ENCODE measurements around the gene SEZ6L.
"Not testable (repeated sequence)": the region's sequence is repeated elsewhere in the genome, so short reads cannot be mapped to it uniquely, and the experiment has no call there.

SEZ6L gene

DNA sequence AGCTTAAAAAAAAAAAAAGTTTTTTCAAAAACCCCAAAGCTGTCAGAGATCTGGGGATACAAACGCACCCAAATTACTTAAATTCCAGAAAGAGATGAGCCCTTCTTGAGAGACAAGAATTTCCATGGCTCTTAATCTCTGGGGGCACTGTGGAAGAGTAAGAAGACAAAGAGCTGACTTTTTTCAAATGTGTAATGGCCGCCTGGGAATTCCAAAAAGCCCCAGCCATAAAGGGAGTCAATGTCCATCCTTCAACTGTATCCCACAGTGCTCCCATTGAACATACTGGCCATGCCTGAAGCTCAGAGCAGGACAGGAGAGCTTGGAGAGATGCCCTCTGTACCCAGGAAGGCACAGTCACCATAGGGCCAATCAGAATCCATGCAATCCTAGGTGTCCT, 222.4 kb downstream of the SEZ6L start:
- DNase-seq, result no peak

DNA sequence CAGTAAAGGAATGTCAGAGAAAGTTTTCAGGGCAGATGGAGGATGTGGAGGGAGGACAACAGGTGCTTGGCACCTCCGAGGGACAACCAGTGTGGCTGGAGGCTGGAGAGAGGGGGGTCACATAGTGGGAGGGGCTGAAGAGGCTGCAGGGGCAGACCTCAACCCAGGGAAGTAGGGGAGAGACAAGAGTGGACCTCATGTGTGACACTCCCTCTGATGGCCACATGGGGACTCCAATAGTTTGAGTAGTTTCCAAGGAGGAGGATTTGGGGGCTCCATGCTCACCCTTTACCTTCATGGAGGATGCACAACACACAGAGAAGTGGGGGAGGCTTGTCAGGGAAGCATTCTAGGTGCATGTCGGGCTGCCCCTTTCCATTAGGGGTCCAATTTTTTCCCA, 224.7 kb downstream of the SEZ6L start:
- DNase-seq, result no peak

DNA sequence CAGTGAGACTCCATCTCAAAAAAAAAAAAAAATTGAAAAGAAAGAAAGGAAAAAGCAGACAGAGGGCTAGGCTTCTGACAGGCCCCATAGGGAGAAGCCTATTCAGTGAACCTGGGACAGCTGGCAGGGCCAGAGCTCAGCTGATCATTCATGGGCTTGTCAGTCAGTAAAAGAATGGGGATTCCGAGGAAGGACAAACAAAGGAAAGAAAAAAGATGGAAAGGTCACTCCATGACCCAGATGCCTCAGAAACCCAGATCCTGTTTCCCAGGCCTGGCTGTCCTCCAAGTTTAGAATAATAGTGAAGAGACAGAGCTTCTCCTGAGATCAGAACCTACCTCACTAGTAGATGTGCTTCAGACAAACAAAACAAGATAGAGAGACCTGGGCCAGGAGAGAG, 225.5 kb downstream of the SEZ6L start:
- no peak for DNase-seq

DNA sequence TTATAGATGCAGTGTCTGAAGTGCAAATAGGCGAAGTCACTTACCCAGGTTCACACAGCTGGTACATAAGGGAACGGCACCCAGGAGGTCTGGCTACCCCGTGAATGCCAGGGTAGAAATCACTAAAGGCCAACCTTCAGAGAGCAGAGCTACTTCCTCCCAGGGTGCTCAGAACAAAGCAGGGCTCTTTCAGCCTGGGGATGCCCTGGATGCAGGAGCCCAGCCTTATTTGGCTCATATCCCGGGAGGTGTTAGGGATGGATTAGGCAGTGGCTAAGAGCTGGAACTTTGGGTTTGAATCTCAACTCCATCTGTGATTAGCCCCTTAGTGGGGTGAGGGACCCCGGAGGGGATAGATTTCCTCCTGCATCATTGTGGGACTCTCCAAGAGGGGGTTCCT, 226.7 kb downstream of the SEZ6L start:
- DNase-seq, result no peak

DNA sequence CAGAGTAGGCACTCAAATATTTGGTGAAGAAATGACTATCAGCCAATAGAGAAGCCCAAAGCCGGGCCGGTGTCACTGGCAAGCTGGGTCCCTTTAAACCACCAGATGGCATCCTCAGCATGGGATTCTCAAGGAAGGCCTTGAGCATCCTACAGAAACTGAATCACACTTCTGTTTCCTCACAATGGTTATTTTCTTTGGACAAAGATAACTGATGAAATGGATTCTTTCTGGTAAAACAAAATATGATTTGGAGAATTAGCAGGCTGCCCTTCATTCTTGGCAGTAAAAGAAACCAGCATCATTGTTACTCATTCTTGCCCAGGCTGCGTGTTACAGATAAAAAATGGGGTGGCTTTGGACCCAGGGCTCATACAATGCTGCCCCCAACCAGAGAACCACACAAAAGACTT, 229.5 kb downstream of the SEZ6L start:
- DNase-seq, result peak; percentile 30 to 45

DNA sequence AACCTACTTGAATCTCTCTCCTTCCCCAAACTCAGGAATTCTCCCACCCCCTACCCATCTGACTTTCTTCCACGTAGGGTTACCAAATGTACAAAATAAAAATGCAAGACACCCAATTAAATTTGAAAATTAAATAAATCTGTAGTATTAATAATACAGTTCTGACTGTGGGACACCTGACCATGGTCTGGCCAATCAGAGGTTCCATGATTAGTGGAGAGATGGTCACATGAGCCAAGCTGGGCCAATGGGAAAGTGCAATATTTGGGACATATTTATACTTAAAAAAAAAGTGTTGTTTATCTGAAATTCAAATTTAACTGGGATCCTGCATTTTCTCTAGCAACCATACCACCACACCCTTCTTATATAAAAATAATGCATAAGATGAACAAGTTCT, 230.0 kb downstream of the SEZ6L start:
- no peak for DNase-seq

DNA sequence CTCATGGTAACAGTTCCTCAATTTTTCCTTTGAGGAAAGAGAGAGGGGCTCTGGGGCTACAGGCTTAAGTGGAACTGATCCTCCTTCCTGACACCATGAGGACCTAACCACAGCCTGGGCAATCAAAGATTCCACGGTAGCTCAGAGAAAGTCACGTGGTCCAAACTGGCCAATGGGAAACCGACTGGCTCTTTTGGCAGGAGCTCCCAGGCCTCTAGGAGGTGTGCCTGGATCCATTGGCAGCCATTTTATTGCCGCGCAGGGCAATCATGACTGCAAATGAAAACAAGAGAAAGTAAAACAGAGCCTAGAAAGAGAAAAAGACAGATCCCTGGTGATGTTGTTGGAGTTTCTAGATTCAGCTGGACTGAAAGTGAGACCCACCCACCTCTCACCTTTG, 232.5 kb downstream of the SEZ6L start:
- no peak for DNase-seq

DNA sequence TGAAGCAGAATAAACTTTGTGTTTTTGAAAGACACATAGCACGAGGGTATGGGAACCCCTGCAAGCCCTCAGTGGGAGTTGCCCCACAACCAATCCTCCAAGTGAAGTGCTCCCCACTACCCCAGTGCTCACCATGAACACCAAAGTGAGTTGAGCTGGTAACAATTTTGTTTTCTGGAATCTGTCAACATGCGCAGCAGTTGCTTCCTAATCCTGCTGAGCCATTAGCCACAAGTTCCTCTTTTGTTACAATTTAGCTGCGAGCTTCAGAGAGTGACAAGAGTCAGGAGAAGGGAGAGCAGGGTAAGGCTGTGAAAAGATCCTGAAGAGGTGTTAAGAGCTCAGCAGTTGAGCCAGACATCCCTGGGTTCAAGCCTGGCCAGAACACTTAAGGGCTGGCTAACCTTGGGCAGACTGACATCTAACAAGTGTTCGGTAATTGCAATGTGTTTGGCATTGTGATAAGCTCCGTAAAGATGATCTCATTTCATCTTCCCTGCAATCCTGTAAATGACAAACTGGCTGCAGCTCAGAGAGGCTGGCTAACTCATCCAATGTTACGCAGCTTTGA, 235.7 kb downstream of the SEZ6L start:
- DNase-seq, result no peak

DNA sequence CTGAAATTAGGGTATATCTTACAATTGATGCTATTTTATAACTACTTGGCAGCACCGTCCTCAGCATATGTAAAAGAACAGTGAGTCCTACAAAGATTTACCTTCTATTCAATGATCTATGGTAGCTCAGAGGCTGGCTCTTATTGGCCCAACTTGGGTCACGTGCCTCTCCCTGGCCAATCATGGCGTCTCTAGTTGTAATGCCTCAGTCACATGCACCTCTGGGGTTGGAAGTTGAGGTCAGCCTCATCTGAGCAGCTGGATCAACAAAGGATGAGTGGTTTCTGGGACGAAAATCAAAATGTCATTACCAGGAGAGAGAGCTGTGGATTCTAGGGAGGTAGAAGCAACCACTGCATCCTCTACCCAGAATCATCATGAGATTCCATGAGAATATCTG, 236.9 kb downstream of the SEZ6L start:
- DNase-seq, result no peak

DNA sequence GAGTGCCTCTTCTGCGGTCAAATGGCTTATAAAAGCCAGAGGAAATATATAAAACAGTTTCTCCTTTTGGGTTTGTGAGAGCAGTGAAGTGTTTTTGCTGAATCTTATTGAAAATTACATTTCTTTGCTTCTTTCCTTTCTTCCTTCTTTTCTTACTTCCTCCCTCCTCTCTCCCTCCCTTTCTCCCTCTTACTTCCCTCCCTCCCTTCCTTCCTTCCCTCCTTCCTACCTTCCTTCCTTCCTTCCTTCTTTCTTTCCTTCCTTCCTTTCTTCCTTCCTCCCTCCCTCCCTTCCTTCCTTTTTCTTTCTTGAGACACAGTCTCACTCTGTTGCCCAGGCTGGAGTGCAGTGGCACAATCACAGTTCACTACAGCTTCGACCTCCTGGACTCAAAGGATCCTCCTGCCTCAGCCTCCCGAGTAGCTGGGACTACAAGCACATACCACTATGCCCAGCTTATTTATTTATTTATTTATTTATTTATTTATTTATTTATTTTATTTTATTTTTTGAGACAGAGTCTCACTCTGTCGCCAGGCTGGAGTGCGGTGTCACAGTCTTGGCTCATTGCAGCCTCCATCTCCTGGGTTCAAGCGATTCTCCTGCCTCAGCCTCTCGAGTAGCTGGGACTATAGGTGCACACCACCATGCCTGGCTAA, 239.4 kb downstream of the SEZ6L start:
- not testable (repeated sequence) for DNase-seq

DNA sequence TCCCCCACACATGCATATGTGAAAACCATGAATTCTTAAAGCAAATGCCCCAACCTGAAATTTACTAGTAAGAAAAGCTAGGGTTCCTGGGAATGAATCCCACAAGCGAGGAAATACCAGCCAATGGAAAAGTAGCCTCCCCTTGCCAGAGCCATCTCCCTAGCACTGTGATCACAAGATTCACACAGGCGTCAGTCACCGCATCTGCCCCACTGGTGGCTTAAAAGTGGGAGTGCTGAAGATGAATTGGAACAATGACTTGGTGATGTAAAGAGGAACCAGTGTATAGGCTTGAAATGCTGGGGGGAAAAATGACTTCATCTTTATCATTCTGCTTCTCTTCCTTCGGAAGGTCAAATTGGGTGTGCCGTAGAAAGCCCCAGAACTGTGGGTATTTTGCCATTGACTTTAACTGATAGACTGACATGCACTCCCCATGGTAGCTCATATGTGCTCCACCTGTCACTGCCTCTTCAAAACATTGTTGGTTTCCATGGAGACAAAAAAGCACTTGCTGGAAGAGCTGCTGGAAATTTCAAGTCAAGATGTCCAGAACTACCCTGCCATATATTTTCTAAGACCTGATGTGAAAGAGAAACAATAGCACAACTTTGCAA, 240.6 kb downstream of the SEZ6L start:
- no peak for DNase-seq

DNA sequence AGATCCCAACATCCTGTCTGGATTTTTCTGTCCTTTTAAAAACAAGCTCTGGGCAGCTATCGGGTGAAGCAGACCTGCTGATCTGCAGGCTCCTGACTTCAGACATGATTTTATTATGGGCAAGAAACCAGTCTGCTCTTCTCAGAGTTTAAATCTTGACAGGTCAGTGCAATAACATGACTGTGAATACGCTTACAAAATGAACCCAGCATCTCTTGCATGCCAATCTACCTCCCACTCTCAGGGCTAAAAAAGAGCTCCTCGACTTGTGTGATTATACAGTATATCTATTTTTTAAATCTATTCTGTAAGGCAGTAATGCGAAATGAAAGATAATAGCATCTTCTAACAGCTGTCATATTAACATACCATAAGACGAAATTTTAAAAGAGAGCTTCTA, 241.1 kb downstream of the SEZ6L start:
- DNase-seq, result no peak

DNA sequence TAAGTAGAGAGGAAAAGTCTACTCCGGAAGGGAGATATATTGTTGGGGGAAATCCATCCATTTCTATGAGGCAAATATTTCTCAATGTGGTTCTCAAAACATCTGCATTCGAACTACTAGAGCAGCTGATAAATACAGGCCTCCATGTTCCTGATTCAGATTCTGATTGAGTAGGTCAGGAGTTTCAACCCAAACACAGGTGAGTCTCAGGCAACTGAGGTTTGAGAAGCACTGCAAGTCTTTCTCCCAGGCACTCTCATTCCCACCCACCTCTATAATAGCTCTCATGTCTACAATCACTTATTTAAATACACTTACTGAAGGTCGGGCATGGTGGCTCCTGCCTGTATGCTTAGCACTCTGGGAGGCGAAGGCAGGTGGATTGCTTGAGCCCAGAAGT, 245.1 kb downstream of the SEZ6L start:
- DNase-seq, result no peak

DNA sequence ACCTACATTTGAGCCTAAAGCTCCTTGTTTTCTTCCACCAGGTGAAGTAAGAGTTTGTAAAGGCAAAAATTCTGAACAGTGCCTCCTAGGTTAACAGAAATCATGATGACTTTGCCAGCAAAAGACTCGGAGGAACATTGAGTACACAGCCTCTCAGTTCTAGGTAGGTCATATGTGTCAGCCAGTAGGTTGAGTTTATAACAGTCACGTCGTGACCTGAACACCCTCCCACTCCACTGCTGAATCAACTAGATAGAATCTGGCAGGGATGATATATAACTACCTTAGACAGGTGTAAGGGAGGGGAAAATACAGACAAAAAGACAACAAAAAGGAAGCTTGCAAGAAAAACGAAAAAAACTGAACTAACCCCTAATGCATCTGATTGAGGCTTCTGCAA, 247.0 kb downstream of the SEZ6L start:
- DNase-seq, result no peak

DNA sequence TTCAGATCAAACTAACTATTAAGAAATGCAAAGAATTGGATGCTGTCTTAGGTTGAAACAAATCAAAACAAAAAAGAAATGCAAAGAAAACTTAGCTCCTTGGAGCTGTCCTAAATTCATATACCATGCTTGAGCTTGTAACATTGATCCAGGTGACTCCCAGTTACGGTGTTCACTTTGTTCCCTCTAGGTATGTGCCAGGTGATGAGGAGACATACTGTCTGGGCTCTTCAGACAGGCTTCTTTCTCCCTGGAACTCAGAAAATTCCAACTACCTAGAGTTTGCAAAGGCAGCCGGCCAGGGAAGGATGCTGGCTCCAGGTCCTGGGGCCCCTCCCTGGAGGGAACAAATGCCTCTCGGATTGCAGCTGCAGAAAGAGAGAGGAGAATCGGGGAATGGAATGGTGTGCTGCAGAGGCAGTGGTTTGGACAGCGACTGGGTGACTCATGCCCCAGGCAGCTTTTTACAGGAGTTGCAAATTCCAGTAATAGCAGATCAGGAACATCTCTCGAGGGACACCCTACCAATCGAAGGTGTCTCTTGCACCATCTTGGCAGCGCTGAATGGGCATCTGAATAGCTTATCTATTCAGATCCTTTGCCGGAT, 247.5 kb downstream of the SEZ6L start:
- no peak for DNase-seq

DNA sequence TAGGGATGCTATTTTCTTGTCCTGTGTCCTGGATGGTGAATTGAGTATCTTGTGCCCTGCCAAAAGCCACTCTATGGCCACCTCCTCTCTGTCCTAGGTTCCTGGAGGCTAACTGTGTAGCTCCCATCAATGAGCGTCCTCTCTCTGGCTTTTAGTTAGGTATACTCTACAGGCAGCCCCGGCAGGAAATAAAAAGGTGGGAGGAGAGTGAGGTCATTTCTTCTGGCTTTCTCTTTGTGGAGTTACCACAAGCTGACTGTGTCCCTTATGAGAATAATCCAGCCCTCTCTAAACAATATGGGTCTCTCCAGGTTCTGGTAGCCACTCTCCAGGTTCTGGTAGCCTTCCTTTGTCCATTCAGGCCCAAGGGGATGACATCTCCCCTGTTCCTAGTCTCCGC, 248.1 kb downstream of the SEZ6L start:
- DNase-seq, result no peak

DNA sequence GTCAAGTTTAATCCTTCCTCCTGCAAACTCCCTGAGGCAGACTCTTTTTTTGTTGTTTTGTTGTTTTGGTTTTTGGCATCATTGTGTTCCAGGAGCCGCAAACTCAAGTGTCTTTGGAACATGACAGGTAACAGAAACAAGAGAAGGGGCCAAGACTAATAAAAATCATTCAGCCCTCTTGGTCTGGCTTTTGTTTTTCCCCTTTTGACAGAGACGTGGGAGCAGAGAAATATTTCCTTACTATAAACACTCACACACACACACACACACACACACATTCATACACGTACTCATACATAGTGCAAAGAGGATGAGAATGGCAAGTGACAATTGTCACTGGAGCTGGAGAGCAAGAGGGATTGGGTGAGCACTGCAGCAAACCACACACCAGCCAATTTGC, 249.4 kb downstream of the SEZ6L start:
- DNase-seq, result no peak

DNA sequence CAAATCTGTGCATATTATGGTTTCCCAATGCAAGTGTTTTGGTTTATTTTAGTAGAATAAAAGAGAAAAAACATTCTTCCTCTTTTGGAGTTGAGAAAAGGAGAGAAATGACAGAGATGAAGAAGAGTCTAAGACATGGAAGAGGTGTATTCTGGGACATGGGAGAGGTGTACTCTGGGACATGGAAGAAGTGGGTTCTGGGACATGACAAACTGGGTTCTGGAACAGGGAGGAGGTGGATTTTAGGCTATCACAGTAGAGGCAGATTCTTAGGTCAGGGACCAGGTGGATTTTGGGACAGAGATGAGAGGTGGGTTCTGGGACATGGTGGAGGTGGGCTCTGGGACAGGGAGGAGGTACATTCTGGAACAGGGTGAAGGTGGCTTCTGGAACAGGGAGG, 257.7 kb downstream of the SEZ6L start:
- DNase-seq, result no peak

DNA sequence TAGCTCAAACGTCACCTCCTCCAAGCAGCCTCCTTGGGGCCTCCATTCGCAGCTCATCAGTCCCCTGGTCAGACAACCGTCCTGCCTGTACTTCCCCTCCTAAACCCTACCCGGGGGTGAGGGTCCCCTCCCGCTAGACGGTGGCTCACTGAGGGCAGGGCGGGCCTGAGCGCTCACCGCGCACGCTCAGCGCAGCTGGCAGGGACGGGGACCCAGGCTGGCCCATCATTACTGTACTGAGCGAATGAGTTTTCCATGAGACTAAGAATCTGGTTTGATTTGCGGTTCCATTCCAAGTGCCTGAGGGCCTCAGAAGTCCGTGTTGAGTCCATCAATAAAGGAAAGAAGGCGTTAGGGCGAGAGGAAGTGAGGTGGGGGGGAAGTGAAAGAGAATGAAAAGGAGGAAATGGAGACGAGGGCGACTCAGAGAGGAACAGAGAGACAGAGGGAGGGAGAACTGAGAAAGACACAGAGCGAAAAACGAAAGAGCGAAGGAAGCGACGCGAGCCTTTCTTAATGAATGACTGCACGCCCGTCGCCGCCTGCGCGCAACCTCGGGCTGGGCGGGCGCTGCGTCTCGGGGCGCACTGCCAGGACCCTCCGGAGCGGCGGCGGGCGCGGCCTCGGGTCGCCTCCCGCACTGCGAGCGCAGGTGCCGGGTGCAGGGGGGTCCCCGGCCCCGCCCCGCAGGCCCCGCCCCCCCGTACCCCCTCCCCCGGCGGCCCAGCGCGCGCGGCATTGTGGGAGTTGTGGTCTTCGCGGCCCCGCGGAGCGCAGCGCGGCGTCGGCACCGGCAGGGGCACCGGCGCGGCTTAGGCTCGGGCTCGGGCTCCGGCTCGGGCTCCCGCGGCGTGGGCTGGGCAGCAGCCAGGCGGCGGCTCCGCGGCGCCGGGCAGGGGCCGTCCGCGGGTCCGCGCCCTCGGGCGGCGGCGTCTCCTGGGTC, 259.5 kb downstream of the SEZ6L start, which contains the start of gene ASPHD2:
TSS of gene ASPHD2 (plus strand) at position 746 of the 943 bp plus-strand sequence. CDS start 4,356 bp downstream, outside the sequence.
- DNase-seq, result peak; percentile 44 to 61

DNA sequence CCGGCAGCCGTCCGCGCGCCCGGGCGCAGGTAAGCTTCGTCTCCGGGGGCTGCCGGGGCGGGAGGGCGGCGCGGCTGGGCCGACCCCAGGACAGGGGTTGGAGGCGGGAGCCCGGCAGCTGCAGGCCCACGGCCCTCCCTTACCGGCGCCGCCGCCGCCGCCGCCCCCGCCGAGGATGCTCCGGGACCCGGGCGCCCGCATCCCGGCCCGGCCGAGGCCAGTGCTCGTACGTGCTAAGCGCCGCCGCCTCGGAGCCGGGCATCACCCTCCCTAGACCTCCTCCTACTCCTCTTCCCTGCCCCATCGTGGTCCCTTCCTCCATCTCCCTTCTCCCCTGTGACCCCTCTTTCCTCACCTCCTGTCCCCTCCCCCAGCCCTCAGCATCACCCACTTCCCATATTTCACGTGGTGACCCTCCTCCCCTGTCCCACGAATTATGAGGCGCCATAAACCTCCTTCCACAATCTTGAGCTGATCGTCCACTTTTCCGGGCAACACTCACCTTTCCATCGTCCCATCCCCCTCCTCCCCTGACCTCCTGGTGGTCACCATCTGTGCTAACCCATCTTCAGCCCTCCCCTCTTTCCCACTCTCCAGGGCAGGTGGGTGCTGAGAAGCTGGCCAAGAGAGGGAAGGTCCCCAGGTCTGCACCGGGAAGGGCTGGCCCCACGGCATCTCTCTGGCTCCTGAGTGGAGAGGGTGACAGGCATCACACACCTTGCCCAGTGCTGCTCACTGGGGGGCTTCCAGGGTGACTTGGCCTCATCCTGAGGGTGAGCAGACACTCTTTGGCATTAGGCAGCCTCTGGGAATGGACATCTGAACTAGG, 260.4 kb downstream of the SEZ6L start:
- no peak for DNase-seq

DNA sequence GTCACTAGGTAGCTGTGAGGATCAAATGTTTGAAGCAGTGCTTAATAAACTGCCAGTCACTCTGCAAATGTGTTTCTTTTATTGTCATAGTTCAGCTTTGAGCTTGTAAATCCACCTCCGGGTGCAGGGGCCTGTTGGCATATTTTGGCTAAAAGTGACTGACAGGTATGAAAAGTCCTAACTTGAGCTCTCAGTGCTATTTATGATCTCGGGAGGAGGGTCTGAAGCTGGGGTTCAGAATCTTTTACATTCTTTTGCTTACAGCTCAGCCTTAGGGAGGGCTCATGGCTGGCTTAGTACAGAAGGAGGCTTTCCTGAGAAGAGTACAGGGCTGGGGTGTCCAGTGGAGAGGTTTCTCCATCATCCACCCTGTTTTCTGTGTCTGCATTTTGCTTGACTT, 261.3 kb downstream of the SEZ6L start:
- no peak for DNase-seq
